Activated CD8-positive, alpha-beta T cell treated with anti-CD3 and anti-CD28 coated beads, Interleukin-2, amount 10 ng/mL, durations not matched to agents 7 days and 5 days (primary cell): ENCODE results near the gene AP2M1. TPM values are rescaled to one million over a fixed set of nuclear protein-coding genes. Genes with fewer than 3 reads are reported as not detected.
A peak's percentile ranks its signal among the peaks of the same experiment; 100 is the strongest.
"Not testable (repeated sequence)": the region's sequence is repeated elsewhere in the genome, so short reads cannot be mapped to it uniquely, and the experiment has no call there.

Source experiments
- ATAC-seq: fragments of 150-1000 bp; cut with Tn5 transposase; one replicate; pipeline ENCODE4 v1.10.0; 2021; ENCODE audit warnings: moderate library complexity
- CTCF ChIA-PET: fragments of 350-600 bp; sonication (Branson Sonifier 250); formaldehyde crosslinking; loops from one replicate; lab custom pipeline; 2021; ENCODE audit warnings: antibody characterized with exemption; lab: Charles Lee
- POLR2A ChIA-PET: fragments of 350-600 bp; sonication (Branson Sonifier 250); formaldehyde crosslinking; loops from one replicate; lab custom pipeline; 2021; ENCODE audit warnings: antibody characterized with exemption; lab: Charles Lee
- DNase-seq: peaks from one replicate; pipeline ENCODE4 v3.0.0-alpha.2; 2020
- H3K27ac Mint-ChIP-seq: one replicate; pipeline ENCODE4 v1.8.0; 2021; ENCODE audit warnings: mild to moderate bottlenecking, mixed read lengths
- H3K27me3 Mint-ChIP-seq: one replicate; pipeline ENCODE4 v1.8.0; 2021; ENCODE audit warnings: low read depth, mixed read lengths
- H3K36me3 Mint-ChIP-seq: one replicate; pipeline ENCODE4 v1.8.0; 2021; ENCODE audit warnings: low read depth, mixed read lengths
- H3K4me1 Mint-ChIP-seq: one replicate; pipeline ENCODE4 v1.8.0; 2021; ENCODE audit warnings: low read depth, mixed read lengths
- H3K4me3 Mint-ChIP-seq: one replicate; pipeline ENCODE4 v1.8.0; 2021; ENCODE audit warnings: mild to moderate bottlenecking, mixed read lengths
- H3K9me3 Mint-ChIP-seq: one replicate; pipeline ENCODE4 v1.8.0; 2022; ENCODE audit warnings: mixed read lengths; ENCODE audit not compliant: insufficient read depth
- total RNA-seq, 2 experiments: library from RNA; stranded (reverse); gene quantifications; one replicate each; pipeline ENCODE4 v1.2.3, GENCODE V29; 2021

AP2M1 gene
- total RNA-seq, 2 experiments from 2014 or later, result 228 to 231 TPM

DNA sequence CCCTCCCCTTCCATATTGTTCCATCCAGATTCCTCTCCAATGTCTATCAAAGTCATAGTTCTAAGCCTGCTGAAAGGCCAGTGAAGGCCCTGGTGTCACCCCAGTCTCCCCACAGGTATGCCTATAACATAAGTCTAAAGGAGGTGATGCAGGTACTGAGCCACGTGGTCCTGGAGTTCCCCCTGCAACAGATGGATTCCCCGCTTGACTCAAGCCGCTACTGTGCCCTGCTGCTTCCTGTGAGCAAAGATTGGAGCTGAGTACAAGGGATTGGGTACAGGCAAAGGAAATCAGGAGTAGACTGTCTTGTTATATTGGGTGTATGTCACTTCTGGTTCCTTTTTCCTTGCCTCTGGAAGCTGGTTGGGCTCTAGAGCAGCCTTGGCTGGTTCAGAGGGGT is 31.3 kb upstream of the AP2M1 start:
- no peaks in the 10 kb centered on the region for H3K9me3 Mint-ChIP-seq
- no peaks in the 10 kb centered on the region for H3K27me3 Mint-ChIP-seq
- no peak overlapping the region for H3K27ac Mint-ChIP-seq
- CTCF ChIA-PET, result interaction anchor here (1.5 kb wide), 1 partner anchor 107 kb away, joined by 9 read pairs; the partner anchor contains the start of gene EEF1AKMT4
- ATAC-seq (no peak), DNase-seq (no peak)
- H3K4me3 Mint-ChIP-seq, result no peak overlapping the region
- no peaks in the 10 kb centered on the region for H3K4me1 Mint-ChIP-seq
- peaks cover 58% of the 10 kb centered on the region for H3K36me3 Mint-ChIP-seq
- POLR2A ChIA-PET, result interaction anchor here (2.4 kb wide), 1 partner anchor 8 kb away, joined by 10 read pairs; the partner anchor contains the start of gene EIF2B5

DNA sequence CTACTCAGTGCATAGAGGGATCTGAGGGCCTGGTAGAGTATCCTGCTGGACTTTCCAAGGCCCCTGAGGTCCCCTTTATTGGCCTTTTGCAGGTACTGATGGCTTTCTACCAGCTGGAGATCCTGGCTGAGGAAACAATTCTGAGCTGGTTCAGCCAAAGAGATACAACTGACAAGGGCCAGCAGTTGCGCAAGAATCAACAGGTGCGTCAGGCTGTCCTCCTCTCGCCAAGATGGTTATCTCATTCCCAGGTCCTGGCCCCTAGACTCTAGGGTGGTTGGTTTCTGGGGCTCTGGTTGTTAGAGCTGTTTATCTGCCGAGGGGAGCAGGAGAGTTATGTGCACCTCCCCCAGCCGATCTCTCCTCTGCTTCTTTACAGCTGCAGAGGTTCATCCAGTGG is 30.1 kb upstream of the AP2M1 start:
- peaks cover 53% of the 10 kb centered on the region for H3K36me3 Mint-ChIP-seq
- H3K4me1 Mint-ChIP-seq, result no peaks in the 10 kb centered on the region
- no peaks in the 10 kb centered on the region for H3K9me3 Mint-ChIP-seq
- H3K27ac Mint-ChIP-seq, result no peak overlapping the region
- DNase-seq (no peak), ATAC-seq (no peak)
- no peak overlapping the region for H3K4me3 Mint-ChIP-seq
- no peaks in the 10 kb centered on the region for H3K27me3 Mint-ChIP-seq
- POLR2A ChIA-PET, result interaction anchor here (2.4 kb wide), 1 partner anchor 9 kb away, joined by 10 read pairs; the partner anchor contains the start of gene EIF2B5
- CTCF ChIA-PET, result interaction anchor here (0.7 to 1.8 kb wide), 6 partner anchors 34 to 249 kb away, joined by 3 to 9 read pairs (median 3); partner anchors contain the start of gene EEF1AKMT4

DNA sequence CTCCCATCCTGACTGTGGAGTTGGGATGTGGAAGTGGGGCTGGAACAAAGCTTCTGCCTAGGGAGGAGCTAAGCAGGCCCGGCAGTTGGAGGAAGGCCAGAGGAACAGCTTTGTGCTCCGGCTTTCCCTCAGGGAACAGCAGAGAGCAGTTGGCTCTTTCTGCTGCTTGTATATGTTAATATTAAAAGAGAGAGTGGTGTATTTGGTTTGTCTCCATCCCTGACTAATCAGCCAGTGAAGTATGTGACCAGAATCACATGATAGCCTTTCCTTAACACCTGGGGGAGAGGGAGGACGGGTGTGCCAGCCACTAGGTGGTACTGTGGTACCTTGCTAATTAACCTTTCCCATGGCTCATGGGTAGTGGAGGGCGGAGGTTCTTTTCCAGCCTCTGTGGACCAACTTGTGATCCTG is 29.5 kb upstream of the AP2M1 start:
- no peak overlapping the region for H3K27ac Mint-ChIP-seq
- POLR2A ChIA-PET, result interaction anchor here (2.4 kb wide), 1 partner anchor 10 kb away, joined by 10 read pairs; the partner anchor contains the start of gene EIF2B5
- ATAC-seq (peak; percentile 52), DNase-seq (peak; percentile 48)
- no peak overlapping the region for H3K4me3 Mint-ChIP-seq
- no peaks in the 10 kb centered on the region for H3K4me1 Mint-ChIP-seq
- H3K9me3 Mint-ChIP-seq, result no peaks in the 10 kb centered on the region
- CTCF ChIA-PET, result interaction anchor here (0.7 to 1.8 kb wide), 7 partner anchors 33 to 252 kb away, joined by 3 to 9 read pairs (median 3); partner anchors contain the start of gene EEF1AKMT4
- H3K36me3 Mint-ChIP-seq, result peaks cover 50% of the 10 kb centered on the region
- H3K27me3 Mint-ChIP-seq, result no peaks in the 10 kb centered on the region

DNA sequence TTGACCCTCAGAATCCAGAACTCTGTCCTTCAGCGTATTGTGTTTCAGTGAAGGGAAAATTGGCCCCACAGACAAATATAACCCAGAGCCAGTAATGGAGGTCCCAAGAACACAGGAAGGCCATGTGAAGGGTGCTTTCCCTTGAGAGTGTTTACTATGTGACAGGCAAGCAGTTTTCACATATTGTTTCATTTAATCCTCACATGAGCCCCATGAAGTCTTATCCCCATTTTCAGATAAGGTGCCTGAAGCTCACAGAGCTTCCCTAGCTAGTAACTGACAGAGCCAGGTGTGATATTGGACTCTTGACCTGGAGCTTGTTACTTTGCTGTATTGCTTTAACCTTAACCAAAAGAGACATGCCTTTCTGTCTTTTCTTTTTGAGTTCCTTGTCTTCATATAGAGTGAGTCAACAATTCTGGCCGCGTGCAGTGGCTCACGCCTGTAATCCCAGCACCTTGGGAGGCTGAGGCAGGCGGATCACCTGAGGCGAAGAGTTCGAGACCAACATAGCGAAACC is 28.8 kb upstream of the AP2M1 start:
- ATAC-seq, result no peak
- H3K36me3 Mint-ChIP-seq, result peaks cover 43% of the 10 kb centered on the region
- ChIA-PET CTCF (interaction anchor here (1.0 to 1.2 kb wide), 2 partner anchors 10 to 253 kb away, joined by 3 to 4 read pairs; partner anchors contain the start of gene DVL3), POLR2A (no interaction called here)
- H3K4me3 Mint-ChIP-seq, result no peak overlapping the region
- H3K27ac Mint-ChIP-seq, result no peak overlapping the region
- no peak for DNase-seq
- no peaks in the 10 kb centered on the region for H3K4me1 Mint-ChIP-seq
- no peaks in the 10 kb centered on the region for H3K9me3 Mint-ChIP-seq
- H3K27me3 Mint-ChIP-seq, result no peaks in the 10 kb centered on the region

DNA sequence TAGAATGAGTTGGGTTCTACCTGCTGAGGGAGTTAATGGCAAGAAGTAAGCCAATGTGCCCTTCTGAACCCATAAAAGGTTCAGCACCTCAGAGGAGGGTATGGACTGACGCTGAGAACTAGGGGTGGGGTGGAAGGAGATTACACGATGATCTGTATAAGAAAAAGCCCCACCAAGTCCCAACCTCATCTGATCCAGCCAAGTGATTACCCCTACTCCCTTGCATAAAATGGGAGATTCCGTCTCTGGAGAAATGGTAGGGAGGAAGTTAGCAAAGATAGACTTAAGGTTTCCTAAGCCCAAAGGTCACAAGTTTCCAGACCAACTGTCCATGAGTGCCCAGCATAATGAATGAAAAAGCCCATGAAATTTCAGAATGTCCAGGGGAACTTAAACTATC is 26.6 kb upstream of the AP2M1 start:
- DNase-seq (no peak), ATAC-seq (no peak)
- CTCF ChIA-PET, result interaction anchor here (0.7 kb wide), 1 partner anchor 102 kb away, joined by 3 read pairs; the partner anchor contains the start of gene EEF1AKMT4
- H3K27me3 Mint-ChIP-seq, result no peaks in the 10 kb centered on the region
- no peak overlapping the region for H3K27ac Mint-ChIP-seq
- no peaks in the 10 kb centered on the region for H3K9me3 Mint-ChIP-seq
- POLR2A ChIA-PET, result no interaction called here
- H3K36me3 Mint-ChIP-seq, result peaks cover 22% of the 10 kb centered on the region
- H3K4me1 Mint-ChIP-seq, result no peaks in the 10 kb centered on the region
- H3K4me3 Mint-ChIP-seq, result no peak overlapping the region

DNA sequence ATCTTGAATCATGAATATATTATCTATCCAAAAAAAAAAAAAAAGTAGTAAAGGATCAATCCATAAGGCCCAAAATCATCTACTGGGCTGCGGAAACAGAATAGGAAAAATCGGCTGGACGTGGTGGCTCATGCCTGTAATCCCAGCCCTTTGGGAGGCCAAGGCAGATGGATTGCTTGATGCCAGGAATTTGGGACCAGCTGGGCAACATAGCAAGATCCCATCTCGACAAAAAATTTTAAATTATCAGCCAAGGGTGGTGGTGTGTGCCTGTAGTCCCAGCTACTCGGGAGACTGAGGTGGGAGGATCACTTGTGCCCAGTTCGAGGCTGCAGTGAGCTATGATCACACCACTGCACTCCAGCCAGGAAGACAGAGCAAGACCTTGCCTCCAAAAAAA is 25.5 kb upstream of the AP2M1 start:
- ATAC-seq (no peak), DNase-seq (no peak)
- POLR2A ChIA-PET, result no interaction called here
- Mint-ChIP-seq H3K4me1 (no peaks in the 10 kb centered on the region), H3K27me3 (no peaks in the 10 kb centered on the region), H3K36me3 (peaks cover 13% of the 10 kb centered on the region), H3K4me3 (no peak overlapping the region), H3K9me3 (no peaks in the 10 kb centered on the region), H3K27ac (no peak overlapping the region)
- CTCF ChIA-PET, result no interaction called here

DNA sequence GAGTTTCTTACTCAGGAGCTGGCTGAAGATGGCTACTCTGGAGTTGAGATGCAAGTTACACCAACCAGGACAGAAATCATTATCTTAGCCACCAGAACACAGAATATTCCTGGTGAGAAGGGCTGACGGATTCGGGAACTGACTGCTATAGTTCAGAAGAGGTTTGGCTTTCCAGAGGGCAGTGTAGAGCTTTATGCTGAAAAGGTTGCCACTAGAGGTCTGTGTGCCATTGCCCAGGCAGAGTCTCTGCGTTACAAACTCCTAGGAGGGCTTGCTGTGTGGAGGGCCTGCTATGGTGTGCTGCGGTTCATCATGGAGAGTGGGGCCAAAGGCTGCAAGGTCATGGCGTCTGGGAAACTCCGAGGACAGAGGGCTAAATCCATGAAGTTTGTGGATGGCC is 24.9 kb upstream of the AP2M1 start:
- peaks cover 12% of the 10 kb centered on the region for H3K36me3 Mint-ChIP-seq
- H3K4me1 Mint-ChIP-seq, ATAC-seq, H3K27ac Mint-ChIP-seq, DNase-seq, H3K4me3 Mint-ChIP-seq, H3K27me3 Mint-ChIP-seq, POLR2A ChIA-PET, H3K9me3 Mint-ChIP-seq, CTCF ChIA-PET: not testable (repeated sequence)

DNA sequence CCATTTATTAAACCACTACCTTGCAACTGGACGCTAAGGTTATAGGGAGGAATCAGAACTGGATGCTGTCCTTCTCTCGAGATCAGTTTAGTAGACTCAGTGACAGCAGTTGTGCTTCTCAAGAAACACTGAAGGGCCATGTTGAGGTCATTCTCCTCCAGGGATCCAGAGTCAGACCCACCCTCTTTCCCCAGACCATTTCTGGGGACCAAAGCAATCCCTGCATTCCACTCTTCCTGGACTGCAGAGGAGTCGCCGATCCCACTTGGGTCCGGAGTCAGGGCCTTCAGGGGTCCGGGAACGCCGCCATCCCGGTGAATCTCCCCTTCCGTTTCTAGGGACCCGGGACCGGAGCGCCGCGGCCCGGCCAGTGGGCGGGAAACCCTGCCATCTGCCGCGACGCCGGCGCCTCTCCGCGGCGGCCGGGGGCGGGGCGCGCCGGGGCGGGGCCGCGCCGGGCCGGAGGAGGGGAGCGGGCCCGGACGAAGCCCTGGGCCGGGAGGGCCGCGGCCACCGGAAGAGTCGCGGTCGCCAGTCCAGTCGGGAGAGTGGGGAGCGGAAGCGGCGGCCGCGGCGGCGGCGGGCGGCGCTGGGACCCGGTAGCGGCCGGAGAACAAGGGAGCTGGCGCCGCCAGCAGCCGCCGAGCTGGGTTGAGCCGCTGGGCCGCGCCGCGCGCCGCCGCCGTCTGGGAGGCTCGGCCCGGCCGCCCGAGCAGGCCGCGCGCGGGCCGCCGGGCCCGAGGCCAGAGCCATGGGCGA is 19.6 kb upstream of the AP2M1 start, which contains the start of gene DVL3:
TSS of gene DVL3 (plus strand) at position 493 of the 759 bp plus-strand sequence. CDS start at position 752, 259 bp downstream.
- ChIA-PET POLR2A (interaction anchor here (0.7 to 1.5 kb wide), 3 partner anchors 19 to 1452 kb away, joined by 3 read pairs; no protein-coding TSS in a partner anchor), CTCF (interaction anchor here (1.2 to 1.7 kb wide), 5 partner anchors 9 to 259 kb away, joined by 3 to 4 read pairs (median 4); partner anchors contain the start of gene EEF1AKMT4)
- Mint-ChIP-seq H3K9me3 (no peaks in the 10 kb centered on the region), H3K4me1 (peaks cover 22% of the 10 kb centered on the region), H3K4me3 (peak within 1 kb of the TSS; percentile 95), H3K27ac (peak within 1 kb of the TSS; percentile 81), H3K27me3 (no peaks in the 10 kb centered on the region), H3K36me3 (peaks cover 5% of the 10 kb centered on the region)
- DNase-seq, result peak; percentile 51
- ATAC-seq, result peak; percentile 77

DNA sequence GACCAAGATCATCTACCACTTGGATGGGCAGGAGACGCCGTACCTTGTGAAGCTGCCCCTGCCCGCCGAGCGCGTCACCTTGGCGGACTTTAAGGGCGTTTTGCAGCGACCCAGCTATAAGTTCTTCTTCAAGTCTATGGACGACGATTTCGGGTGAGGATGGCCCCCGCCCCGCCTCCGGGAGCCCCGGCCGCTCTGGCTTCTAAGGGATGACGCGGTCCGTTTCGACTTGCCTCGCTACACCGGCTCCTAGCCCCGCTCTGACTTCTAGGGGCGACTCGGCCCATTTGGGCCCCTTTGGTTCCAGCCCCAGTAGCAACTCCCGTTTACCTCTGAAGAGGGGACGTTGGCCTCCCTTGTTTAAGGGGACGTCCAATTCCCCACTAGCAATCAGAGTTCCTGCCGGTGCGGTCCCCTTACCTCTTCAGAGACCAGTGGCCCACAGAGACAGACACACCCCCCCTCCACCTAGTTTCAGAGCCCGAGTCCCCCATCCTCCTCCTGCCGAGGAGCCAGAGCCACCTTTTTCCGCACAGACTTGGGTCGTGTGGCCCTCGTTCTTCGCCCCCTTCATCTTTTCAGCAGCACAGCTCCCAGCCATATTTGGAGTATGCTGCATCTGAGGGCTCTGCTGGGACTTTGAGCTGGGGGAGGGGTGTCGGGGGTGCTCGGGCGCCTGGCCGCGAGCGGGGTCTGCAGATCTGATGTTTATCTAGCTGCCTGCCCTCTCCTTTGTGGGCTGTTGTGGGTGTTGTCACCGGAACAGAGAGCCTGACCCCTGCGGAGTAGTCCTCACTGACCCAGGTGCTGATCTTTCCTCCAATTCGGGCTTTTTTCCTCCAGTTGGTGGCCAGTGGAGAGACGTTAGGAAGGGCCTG is 18.8 kb upstream of the AP2M1 start:
- peak; percentile 58 for ATAC-seq
- ChIA-PET CTCF (interaction anchor here (1.1 to 1.7 kb wide), 6 partner anchors 10 to 260 kb away, joined by 3 to 4 read pairs (median 4); partner anchors contain the start of gene EEF1AKMT4), POLR2A (interaction anchor here (0.7 to 1.5 kb wide), 6 partner anchors 13 to 1453 kb away, joined by 3 to 5 read pairs (median 3); partner anchors contain the start of gene EIF2B5)
- H3K36me3 Mint-ChIP-seq, result peaks cover 5% of the 10 kb centered on the region
- DNase-seq, result peak; percentile 58
- H3K27me3 Mint-ChIP-seq, result no peaks in the 10 kb centered on the region
- H3K27ac Mint-ChIP-seq, result peak overlapping the region; percentile 81
- H3K4me1 Mint-ChIP-seq, result peaks cover 26% of the 10 kb centered on the region
- H3K4me3 Mint-ChIP-seq, result peak overlapping the region; percentile 95
- no peaks in the 10 kb centered on the region for H3K9me3 Mint-ChIP-seq

DNA sequence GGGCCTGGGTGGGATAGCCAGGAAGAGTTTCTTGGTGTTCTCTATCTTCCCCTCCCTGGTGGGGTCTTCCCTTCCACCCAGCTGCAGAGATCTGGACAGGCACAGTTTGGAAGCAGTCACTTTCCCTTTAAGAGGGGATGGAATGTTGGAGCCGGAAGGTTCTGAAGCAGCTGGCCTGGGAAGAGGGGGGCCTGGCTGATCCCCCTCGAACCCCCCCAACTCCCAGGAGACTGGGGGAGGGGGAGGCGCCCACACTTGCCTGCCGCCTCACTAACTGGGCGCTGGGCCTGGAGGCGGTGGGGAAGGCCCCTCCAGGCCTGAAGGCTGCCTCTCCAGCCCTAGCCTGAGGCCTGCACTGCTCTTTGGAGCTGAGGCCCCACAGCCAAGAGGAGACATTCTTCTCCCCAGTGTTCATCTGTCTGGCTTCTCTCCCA is 18.1 kb upstream of the AP2M1 start:
- DNase-seq (no peak), ATAC-seq (no peak)
- no peaks in the 10 kb centered on the region for H3K9me3 Mint-ChIP-seq
- H3K27ac Mint-ChIP-seq, result peak overlapping the region; percentile 81
- peak overlapping the region; percentile 95 for H3K4me3 Mint-ChIP-seq
- H3K36me3 Mint-ChIP-seq, result peaks cover 5% of the 10 kb centered on the region
- ChIA-PET CTCF (interaction anchor here (1.1 to 1.7 kb wide), 5 partner anchors 11 to 140 kb away, joined by 3 to 4 read pairs (median 4); partner anchors contain the start of gene EEF1AKMT4), POLR2A (interaction anchor here (0.7 to 1.5 kb wide), 5 partner anchors 12 to 24 kb away, joined by 3 to 5 read pairs (median 3); partner anchors contain the start of gene EIF2B5)
- H3K4me1 Mint-ChIP-seq, result peaks cover 26% of the 10 kb centered on the region
- H3K27me3 Mint-ChIP-seq, result no peaks in the 10 kb centered on the region
